ENCODE results near the gene GPR179. TPM values are rescaled to one million over a fixed set of nuclear protein-coding genes. Genes with fewer than 3 reads are reported as not detected.

The GPR179 gene
- total RNA-seq, 1 donor from 2014 or later = not detected

DNA sequence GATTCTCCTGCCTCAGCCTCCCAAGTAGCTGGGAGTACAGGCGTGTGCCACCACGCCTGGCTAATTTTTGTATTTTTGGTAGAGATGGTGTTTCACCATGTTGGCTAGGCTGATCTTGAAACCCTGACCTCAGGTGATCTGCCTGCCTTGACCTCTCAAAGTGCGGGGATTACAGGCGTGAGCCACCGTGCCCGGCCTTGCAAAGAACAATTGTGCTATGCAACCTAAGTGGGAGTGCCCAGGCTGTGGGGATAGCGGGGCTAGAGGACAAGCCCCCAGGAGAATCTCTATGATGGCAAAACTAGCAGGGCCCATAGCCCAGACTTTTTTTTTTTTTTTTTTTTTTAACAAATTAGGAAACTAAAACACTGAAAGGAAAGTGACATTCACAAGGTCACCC lies 2.0 kb upstream of the GPR179 start:
- ATAC-seq = no peak

DNA sequence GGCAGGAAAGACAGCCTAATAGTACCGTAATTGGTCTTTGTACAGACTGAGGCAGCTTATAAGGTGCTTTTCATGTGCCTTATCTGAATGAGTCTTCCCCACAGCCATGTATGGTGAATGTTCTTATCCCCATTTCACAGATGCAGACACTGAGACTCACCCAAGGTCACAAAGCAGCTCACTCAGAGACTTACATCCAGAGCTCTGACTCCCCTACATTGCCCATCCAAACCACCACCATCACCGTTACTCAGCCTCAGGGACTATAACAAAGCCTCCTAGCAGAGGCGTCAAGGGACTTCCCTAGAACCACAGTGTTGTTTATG lies 627 bp upstream of the GPR179 start:
- ATAC-seq = no peak

DNA sequence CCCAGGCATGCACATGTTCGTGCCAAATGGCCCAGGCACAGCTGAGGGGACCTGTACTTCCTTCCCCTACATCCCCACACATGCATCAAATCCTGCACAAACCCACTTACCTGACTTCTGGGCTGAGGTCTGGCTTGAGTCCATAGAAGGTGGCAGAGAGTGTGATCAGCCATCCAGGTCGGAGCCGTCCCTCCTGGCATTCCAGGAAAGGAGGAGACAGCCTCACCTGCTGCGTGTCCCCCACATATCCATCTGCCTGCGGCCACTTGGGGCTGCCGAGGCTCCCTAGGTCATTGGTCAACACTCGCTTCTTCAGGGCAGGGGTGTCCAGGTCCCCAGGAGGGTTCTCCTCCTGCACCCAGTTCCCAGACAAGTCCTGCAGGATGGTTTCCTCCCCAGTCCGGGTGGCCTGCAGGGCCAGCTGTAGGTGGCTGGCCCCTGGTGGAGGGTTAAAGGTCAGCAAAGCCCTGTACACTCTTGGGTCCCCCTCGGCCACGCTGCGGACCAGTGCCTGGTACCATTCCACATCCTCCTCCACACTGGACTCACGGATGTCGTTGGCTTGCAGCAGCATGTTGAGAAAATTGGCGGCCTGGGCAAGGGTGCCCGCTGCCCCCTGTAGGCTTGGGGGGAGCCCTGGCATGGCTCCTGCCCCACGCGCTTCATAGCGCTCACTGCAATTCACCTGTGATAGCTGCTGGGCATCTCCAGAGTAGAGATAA lies 709 bp downstream of the GPR179 start:
- ATAC-seq = peak; percentile 20

DNA sequence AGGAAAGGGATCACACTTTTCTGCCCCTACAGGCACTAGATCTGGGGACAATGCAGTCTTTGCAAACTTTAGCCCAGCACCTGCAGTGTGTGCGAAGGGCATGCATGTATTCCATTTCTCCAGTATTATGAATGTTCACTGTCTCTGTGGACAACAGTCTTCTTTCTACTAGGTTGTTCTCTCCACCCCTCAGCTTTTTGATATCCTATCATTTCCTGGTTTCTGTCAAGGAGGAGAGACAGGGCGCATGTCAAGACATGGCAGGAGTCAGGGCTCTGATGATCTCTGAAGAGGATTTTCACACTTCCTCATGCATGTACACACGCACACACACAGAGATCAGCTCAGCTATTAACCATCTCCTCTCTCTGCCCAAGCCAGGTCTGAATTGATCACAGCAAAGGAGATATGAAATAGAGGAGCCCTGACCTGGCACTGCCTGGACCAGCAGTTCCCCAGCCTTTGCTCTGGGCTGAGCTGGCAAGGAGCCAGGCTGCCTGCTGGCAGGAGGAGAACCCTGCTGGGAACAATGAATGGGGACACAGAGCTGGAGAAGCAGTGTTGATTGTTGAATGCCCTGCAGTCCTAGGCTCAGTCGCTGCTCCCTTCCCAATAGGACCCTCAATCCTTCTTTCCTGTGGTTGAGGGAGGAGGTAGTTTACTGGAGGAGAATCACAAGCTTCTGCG lies 2.6 kb downstream of the GPR179 start:
- peak; percentile 43 for ATAC-seq

DNA sequence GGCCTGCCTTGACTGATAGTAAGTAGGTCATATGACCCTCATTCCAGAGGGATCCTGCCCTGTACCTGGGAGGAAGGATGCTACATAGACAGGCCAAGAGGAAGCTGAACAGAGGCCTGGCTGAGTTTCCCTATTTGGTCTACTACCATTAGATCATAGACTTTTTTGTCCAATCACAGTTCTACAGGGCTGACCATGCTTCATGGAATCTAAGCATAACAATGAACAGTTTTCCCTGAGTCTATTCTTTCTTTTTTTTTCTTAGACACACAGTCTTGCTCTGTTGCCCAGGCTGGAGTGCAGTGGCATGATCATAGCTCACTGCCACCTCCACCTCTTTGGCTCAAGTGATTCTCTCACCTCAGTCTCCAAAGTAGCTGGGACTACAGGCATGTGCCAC lies 3.9 kb downstream of the GPR179 start:
- no peak for ATAC-seq

DNA sequence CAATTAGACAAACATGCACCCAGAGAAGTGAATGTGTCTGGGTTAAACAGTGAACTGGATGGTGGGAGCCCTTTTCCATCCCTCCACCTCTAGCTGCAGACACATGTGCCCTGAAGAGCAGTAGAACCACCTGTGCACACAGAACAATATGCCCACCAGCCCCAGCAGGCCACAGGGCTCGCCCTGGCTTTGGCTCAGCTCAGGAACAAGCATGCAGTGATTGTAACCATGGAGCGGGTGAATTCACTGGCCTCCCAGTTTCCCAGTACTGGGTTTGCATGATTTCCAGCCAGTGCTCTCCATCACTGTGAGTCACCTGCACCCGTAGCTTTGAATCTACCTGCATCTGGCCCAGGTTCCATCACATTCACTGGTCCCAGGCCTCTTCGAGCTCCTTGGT lies 5.2 kb downstream of the GPR179 start:
- no peak for ATAC-seq

DNA sequence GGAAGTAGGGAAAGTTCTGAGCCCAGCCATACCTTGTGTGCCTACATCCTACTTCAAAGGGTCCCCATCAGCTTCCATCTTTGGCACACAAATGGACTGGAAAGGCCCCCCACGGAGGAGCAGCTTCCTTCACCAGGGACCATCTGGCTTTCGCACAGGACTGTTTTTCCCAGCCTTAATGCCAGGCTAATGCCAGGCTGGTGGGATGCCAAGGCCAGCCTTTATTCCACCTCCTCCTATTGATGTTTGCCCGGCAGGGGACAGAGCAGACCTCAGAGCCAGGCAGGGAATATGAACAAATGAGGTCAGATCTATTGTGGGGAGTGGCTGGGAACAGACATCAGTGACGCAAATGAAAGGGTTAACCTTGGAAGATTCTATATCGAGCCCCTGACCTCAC lies 5.7 kb downstream of the GPR179 start:
- no peak for ATAC-seq

DNA sequence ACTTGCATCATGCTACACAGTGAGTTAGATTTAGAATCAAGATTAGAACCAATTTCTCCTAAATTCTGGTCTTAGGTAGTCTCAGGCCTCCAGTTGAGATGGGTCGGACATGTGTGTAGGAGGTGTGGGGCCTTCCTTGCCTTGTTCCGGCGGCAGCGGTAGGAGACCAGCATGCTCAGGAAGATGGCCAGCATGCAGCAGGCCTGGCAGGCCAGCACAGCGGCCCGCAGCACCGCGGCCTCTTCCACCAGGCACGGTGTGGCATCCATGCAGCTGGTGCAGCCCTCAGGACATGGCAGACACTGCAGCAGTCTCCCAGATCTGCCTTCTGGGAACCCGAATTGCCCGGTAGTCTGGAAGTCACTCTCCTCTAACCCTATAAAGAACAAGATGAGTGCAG lies 6.9 kb downstream of the GPR179 start:
- no peak for ATAC-seq

DNA sequence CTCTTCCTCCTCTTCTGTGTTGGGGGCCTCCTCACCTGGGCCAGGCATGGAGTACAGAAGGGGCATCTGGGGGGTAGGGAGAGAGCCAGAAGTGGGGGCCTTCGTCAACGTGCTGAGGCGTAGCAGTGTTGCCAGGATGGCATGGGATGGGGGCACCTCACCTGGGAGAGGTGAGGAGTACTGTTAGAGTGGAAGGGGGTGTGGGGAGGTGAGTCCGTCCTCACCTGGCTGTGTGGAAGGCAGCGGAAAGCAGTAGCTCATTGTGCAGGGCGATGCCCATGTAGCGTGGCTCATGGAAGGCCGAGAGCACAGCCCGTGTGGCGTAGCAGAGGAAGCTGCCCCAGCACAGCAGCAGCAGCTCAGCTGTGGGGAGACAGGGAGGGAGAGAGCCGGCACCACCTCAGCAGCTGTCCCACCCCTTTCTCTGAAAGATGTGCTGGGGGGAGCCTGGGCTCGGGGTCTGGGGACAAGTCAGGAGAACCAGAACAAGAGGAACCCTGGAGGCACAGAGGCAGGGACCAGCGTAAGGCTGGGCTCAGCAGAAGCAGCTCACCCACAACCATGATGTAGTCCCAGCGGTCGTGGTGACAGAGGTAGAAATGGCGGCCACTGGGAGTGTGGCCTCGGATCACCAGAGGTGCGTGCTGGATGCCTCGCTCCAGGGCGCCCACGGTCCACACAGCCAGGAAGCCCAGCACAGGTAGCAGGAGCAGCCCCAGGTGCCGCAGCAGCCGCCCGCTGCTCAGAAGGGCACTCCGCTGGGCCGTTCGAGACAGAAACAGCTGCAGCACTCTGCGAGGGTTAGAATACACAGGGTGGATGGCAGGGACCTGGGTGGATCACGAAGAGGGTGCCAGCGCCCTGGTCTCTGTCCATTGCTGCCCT lies 9.0 kb downstream of the GPR179 start:
- ATAC-seq = no peak

DNA sequence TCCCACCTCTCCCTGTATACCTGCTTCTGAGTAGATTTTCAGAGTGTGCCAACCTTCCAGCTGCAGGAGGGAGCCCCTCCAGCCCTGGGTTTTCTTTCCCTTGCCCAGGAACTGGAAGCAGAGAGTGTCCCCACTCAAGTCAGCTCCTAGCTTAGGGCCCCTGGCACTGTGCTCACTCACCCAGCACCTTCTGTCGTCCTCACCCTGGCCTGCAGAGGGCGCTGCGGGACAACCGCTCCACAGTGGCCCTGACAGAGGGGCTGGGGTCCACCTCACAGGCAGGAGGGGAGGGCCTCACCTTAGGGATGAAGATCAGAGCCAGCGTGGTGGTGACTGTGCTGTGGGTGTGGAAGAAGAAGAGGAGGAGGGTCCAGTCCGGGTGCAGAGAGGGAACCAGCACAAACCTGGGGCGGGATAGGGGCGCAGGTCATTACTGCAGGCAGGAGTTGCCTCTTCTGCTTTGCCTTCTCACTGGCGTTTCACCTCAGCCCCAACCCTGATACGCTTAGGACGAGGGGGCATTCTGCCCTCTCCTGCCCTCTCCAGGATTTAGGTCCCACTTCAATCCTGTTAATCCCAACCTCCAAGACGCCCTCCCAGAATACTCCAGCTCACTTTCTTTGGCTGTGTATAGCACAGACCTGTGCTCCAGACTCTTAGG lies 10.0 kb downstream of the GPR179 start:
- peak; percentile 39 for ATAC-seq

DNA sequence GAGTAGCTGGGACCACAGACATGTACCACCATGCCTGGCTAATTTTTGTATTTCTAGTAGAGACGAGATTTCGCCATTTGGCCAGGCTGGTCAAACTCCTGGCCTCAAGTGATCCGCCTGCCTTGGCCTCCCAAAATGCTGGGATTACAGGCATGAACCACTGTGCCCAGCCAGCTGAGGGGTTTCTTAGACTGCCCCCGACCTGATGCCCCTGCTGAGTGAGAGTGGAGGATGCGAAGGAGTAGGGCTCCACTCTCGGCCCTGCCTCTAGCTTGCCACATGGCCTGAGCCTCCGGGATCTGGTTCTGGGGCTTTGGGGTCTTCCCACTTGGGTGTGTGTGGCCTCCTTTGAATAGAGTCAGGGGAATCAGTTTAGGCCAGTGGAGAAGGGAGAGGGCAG lies 11.0 kb downstream of the GPR179 start:
- ATAC-seq = no peak

DNA sequence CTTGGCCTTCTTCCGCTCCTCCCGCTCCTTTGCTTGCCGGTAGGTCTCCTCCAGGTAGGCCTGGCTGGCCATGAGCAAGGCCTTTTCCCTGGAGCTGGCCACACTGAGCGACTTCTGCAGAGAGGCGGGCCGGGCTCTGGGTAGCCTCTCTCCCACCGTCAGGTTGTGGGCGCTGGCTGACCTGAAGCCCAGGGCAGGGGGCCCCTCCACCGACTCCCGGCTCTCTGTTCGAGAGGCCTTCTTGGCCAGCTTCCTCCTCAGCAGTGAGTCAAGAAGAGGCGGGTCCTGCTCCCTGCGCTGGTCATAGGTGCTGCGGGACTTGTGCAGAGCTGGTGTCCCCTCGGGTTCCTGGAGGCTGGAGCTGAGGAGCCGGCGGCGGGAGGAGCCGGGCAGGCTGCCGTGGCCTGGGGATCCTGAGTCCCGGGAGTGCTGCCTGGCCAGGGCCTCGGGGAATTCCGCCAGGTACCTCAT lies 12.8 kb downstream of the GPR179 start:
- peak; percentile 48 for ATAC-seq

DNA sequence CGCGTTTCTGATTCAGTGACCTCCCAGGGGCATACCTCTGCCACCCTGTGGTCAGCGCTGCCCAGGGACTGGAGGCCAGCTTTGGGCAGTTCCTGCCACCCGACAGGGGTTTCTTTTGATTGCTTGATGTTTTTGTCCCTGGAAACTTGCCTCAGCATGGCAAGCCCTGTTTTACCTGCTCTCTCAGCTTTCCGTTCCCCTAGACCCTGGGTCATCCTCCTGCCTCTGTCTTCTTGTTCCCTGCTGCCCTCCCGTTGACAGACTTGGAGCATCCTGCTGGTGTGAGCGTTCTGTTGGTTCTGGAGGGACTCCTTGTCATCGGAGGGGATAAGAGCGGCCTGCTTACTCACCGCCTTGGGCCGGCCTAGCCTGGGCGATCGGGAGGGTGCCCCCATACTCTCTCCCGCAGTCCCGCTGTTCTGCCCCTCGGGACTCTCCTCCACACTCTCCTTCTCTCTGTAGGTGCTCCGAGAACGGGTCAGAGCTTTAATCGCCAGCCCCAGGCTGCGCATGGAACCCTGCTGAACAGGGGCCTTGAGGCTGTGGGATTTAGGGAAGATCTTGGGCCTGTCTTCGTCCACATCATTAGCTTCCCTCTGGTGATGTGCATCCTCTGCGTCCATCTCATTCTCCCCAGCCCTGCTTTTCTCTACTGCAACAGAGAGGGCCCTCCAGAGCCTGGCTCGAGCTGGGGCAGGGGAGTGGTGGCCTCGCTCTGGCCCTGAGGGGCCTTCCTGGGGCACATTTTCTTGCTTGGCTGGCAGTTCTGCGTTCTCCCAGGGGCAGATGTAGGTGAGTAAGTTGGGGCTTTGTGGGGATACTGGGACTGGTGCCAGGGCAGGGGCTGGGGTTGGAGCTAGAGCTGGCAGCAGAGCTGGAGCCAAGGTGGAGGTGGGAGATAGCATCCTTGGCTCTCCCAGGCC lies 13.7 kb downstream of the GPR179 start:
- ATAC-seq = no peak

DNA sequence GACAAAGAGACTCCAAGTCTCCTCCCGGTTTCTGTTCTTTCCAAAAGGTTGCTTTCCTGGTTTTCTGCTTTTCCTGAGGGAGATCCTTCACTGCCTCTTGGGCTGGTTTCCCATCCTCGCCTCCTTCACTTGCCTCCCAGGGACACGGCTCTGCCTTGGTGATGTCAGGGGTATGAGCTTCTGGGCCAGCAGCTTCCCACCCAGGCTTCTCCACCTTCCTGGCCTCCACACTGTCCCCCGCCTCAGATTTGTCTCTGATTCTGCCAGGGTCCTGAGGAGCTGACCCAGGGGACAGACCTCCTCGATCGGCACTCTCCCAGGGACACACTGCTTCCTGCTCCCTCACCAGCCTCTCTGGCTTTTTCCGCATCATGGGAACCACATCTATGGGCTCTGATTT lies 14.5 kb downstream of the GPR179 start:
- ATAC-seq = no peak

DNA sequence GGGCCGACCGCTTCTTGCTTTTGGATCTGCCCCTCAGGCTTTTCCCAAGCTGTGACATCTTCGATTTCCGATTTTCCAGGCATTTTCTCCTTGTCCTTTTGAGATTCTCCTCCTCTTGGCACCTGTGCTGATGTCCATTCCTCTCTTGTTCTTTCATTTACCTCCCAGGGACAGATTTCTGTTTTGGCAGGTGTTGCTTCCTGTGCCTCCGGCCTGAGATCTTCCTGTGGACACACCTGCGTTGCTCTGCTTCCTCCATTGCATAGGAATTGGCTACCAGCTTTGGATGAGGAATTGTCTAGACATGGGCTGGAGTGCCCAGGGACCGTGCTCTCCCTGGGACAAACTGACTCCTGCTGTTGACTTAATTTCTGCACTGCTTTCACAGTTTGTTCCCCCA lies 15.1 kb downstream of the GPR179 start:
- ATAC-seq = no peak

DNA sequence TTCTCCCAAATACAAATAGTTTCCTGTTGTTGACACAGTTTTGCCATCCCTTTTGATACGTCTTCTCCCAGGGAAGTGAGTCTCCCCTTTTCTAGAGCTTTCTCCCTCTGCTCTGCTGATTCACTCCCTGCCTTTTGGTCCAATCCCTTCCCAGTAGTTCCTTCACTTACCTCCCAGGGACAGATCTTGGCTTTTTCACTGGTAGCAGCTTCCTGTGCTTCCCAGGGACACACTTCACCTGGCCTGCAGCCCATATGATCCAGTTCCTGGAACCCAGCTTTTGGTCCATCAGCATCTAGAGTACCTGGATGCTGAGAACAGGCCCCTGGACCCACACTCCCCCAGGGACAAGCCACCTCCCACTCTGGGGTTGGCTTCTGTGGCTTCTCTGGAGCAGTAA lies 15.8 kb downstream of the GPR179 start:
- ATAC-seq = no peak

DNA sequence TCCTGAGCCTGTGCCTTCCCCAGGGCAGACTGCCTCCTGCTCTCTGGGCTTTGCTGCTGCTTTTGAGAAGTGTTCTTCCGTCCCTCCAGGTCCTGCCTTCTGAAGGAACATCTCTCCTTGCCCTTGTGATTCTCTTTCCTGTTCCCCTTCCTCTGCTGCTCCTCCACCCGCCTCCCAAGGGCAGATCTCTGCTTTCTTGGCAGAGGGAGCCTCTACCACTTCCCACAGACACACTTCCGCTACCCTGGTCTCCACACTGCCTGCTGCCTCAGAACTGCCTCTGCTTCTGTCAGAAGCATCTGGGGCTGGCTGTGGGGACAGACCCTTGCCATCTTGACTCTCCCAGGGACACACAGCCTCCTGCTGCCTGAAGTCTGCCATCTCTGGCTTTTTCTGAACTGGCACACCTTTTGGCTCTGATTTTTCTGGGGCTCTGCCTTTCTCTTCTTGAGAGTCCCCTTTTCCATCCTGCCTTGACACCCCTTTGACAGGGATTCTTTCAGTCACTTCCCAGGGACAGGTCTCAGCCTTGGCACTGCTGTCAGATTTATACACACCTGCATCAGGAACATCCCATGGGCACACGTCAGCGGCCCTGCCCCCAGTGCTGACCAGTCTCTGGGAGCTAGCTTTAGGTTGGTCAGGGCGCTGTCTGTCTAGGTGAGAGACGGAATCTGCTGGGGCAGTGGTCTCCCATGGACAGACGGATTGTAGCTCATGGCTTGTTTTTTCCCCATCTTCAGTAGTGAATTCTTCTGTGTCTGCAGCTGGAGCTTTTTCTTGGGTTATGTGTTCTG lies 16.6 kb downstream of the GPR179 start:
- ATAC-seq = no peak

DNA sequence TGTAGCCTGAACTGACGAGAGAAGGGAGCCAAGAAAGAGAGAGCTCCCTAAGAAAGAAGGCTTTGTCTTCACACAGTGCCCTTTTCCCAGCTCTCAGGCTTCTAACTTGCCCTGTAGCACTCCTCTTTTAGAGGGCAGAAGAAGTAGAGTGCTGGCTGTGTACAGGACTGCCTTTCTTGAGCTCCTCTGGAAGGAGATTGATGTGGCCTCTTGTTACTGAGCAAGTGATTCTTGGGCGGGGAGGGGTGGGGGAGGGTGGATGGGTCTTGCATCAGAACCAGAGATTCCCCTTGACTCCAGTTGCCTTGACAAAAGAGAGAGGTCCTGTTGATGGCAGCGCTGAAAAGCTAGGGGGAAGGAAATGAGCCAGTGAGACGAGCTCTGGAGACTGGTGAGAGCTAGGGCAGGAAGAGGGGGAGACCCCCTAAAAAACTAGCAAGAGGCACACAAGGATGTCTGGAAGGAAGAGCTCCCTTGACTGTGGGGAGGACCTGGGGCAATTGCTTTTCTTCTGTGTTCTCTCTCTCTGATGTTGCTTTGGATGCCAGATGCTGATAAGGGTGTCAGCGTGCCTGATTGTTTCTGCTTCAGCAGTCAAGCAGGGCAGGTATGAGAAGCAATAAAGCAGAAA lies 18.4 kb downstream of the GPR179 start:
- no peak for ATAC-seq

DNA sequence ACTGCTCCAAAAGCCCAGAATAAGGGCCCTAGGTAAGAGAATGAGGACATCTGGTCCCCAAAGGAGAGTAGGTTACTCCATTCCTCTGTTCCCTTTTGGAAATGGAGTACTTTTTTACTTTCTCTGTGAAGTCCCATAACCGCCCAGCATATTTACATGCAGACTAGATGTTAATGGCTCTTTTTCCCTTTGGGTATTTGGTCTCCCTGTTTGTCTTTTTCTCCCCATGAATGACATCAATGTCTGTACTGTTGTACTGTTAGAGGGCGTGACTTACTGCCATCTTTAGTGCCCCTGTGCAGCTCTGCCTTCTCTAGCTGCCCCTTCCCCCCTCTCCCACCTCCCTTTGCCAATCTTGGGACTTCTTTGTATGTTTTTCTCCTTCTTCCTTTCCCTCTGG lies 19.0 kb downstream of the GPR179 start:
- no peak for ATAC-seq

DNA sequence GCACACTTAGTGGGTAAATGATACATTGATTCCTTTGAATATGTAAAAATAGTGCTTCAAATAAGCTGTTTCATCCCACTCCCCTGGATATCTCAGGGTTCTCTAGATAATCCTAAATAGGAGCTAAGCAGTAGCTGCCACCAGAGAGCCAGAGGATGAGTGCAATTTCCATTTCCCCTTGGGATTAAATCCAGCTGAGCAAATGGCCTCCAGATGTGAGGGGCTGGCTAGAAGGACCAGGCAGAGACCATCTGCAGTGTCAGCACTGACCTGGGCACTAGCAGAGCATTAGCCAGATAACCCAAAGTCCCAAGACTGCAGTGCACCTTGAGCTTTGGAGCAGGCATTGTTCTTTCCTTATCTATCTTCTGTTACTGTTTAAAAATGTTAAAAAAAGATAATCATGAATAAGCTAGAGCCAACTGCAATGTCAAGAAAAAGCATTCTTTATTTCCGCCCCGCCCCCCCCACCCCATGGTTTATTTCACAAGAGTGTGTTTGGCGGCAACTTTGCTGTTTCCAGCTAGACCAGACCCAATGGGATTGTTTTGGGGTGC lies 19.5 kb downstream of the GPR179 start:
- ATAC-seq = no peak
